Erythroblast (primary cell): ENCODE measurements around the gene YAF2.

Experiments
- GATA1 ChIP-seq: IDR thresholded peaks from 2 replicates; pipeline ENCODE4 v1.6.1; 2011; ENCODE audit warnings: low read depth, mild to moderate bottlenecking, control low read depth, low read length, moderate library complexity
- POLR2A ChIP-seq: IDR thresholded peaks from 2 replicates; pipeline ENCODE4 v1.6.1; 2011; ENCODE audit warnings: mild to moderate bottlenecking, low read length

DNA sequence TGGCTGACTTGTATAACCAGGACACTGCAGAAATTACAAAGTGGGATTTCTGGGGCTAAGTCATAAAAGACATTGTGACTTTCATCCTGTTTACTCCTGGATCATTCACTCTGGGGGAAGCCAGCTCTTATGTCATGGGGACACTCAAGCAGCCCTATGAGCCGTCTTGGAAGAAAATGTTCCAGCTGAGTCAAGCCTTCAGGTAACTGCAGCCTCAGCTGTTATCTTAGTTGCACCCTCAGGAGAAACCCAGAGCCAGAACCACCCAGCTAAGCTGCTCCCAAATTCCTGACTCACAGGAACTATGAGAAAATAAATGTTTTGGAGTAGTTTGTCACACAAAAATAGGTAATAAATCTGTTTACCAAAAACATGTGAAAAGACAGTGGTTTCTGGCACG lies 50.2 kb downstream of the YAF2 start:
- TF ChIP-seq POLR2A, result no peak
- no peak for TF ChIP-seq GATA1
